ENCODE results near the gene GIMAP2. TPM values are rescaled to one million over a fixed set of nuclear protein-coding genes. Genes with fewer than 3 reads are reported as not detected.
"Not testable (repeated sequence)": the region's sequence is repeated elsewhere in the genome, so short reads cannot be mapped to it uniquely, and the experiment has no call there.

Gene GIMAP2
- polyA plus RNA-seq, 2 donors: 0.90 to 2.1 TPM

GRCh38 chr7:150660939-150661613 lies 24.4 kb upstream of the GIMAP2 start:
- 83 to 87% methylated on average over 4 of the region's 4 CpGs for WGBS, 2 donors
- H3K4me3 ChIP-seq (ENCODE audit: low read depth in 1 of 2, low read length in 2 of 2): no peak overlapping the region

GRCh38 chr7:150662821-150663220 lies 22.7 kb upstream of the GIMAP2 start:
- not testable (repeated sequence) for H3K27me3 ChIP-seq (ENCODE audit: control insufficient read depth in 1 of 2, insufficient read depth in 2 of 2, low read length in 2 of 2); H3K27ac ChIP-seq (ENCODE audit: low read depth in 2 of 2, low read length in 1 of 2); H3K9me3 ChIP-seq (ENCODE audit: control insufficient read depth in 2 of 2, insufficient read depth in 1 of 2, low read depth in 1 of 2, low read length in 1 of 2); H3K4me1 ChIP-seq (ENCODE audit: control insufficient read depth in 2 of 2, insufficient read depth in 2 of 2, low read length in 1 of 2); H3K36me3 ChIP-seq (ENCODE audit: control insufficient read depth in 2 of 2, insufficient read depth in 2 of 2, low read length in 1 of 2); H3K4me3 ChIP-seq (ENCODE audit: low read depth in 1 of 2, low read length in 2 of 2)

More at GRCh38 chr7:150660939-150661613, 24.4 kb upstream of the GIMAP2 start:
- Histone ChIP-seq H3K36me3 (ENCODE audit: control insufficient read depth in 2 of 2, insufficient read depth in 2 of 2, low read length in 1 of 2) (no peaks in the 10 kb centered on the region), H3K9me3 (ENCODE audit: control insufficient read depth in 2 of 2, insufficient read depth in 1 of 2, low read depth in 1 of 2, low read length in 1 of 2) (peaks cover 0 to 3% of the 10 kb centered on the region in 2 donors), H3K27me3 (ENCODE audit: control insufficient read depth in 1 of 2, insufficient read depth in 2 of 2, low read length in 2 of 2) (no peaks in the 10 kb centered on the region), H3K4me1 (ENCODE audit: control insufficient read depth in 2 of 2, insufficient read depth in 2 of 2, low read length in 1 of 2) (no peaks in the 10 kb centered on the region), H3K27ac (ENCODE audit: low read depth in 2 of 2, low read length in 1 of 2) (no peak overlapping the region)

GRCh38 chr7:150663802-150664494 lies 21.6 kb upstream of the GIMAP2 start:
- Histone ChIP-seq H3K27me3 (ENCODE audit: control insufficient read depth in 1 of 2, insufficient read depth in 2 of 2, low read length in 2 of 2) (no peaks in the 10 kb centered on the region), H3K36me3 (ENCODE audit: control insufficient read depth in 2 of 2, insufficient read depth in 2 of 2, low read length in 1 of 2) (no peaks in the 10 kb centered on the region), H3K4me3 (ENCODE audit: low read depth in 1 of 2, low read length in 2 of 2) (no peak overlapping the region), H3K4me1 (ENCODE audit: control insufficient read depth in 2 of 2, insufficient read depth in 2 of 2, low read length in 1 of 2) (no peaks in the 10 kb centered on the region), H3K9me3 (ENCODE audit: control insufficient read depth in 2 of 2, insufficient read depth in 1 of 2, low read depth in 1 of 2, low read length in 1 of 2) (no peaks in the 10 kb centered on the region), H3K27ac (ENCODE audit: low read depth in 2 of 2, low read length in 1 of 2) (peak overlapping the region; percentile 24 to 55)
- WGBS, 2 donors: 71 to 77% methylated on average over 4 of the region's 4 CpGs

GRCh38 chr7:150665089-150665748 lies 20.3 kb upstream of the GIMAP2 start:
- no peaks in the 10 kb centered on the region for H3K27me3 ChIP-seq (ENCODE audit: control insufficient read depth in 1 of 2, insufficient read depth in 2 of 2, low read length in 2 of 2)
- peak overlapping the region; percentile 47 to 55 for H3K27ac ChIP-seq (ENCODE audit: low read depth in 2 of 2, low read length in 1 of 2)
- no peak overlapping the region for H3K4me3 ChIP-seq (ENCODE audit: low read depth in 1 of 2, low read length in 2 of 2)
- H3K36me3 ChIP-seq (ENCODE audit: control insufficient read depth in 2 of 2, insufficient read depth in 2 of 2, low read length in 1 of 2): no peaks in the 10 kb centered on the region
- no peaks in the 10 kb centered on the region for H3K4me1 ChIP-seq (ENCODE audit: control insufficient read depth in 2 of 2, insufficient read depth in 2 of 2, low read length in 1 of 2)
- no peaks in the 10 kb centered on the region for H3K9me3 ChIP-seq (ENCODE audit: control insufficient read depth in 2 of 2, insufficient read depth in 1 of 2, low read depth in 1 of 2, low read length in 1 of 2)
- WGBS, 2 donors: 78 to 83% methylated on average over 9 of the region's 9 CpGs

- 79 to 91% methylated on average over 2 of the region's 2 CpGs for WGBS, 2 donors
- Histone ChIP-seq H3K36me3 (ENCODE audit: control insufficient read depth in 2 of 2, insufficient read depth in 2 of 2, low read length in 1 of 2) (no peaks in the 10 kb centered on the region), H3K27me3 (ENCODE audit: control insufficient read depth in 1 of 2, insufficient read depth in 2 of 2, low read length in 2 of 2) (no peaks in the 10 kb centered on the region), H3K9me3 (ENCODE audit: control insufficient read depth in 2 of 2, insufficient read depth in 1 of 2, low read depth in 1 of 2, low read length in 1 of 2) (no peaks in the 10 kb centered on the region), H3K4me1 (ENCODE audit: control insufficient read depth in 2 of 2, insufficient read depth in 2 of 2, low read length in 1 of 2) (no peaks in the 10 kb centered on the region), H3K4me3 (ENCODE audit: low read depth in 1 of 2, low read length in 2 of 2) (no peak overlapping the region), H3K27ac (ENCODE audit: low read depth in 2 of 2, low read length in 1 of 2) (no peak overlapping the region)
Observed at GRCh38 chr7:150665896-150666295, 19.6 kb upstream of the GIMAP2 start.

GRCh38 chr7:150666412-150666811 lies 19.1 kb upstream of the GIMAP2 start:
- H3K4me1 ChIP-seq (ENCODE audit: control insufficient read depth in 2 of 2, insufficient read depth in 2 of 2, low read length in 1 of 2): no peaks in the 10 kb centered on the region
- H3K27me3 ChIP-seq (ENCODE audit: control insufficient read depth in 1 of 2, insufficient read depth in 2 of 2, low read length in 2 of 2): no peaks in the 10 kb centered on the region
- H3K4me3 ChIP-seq (ENCODE audit: low read depth in 1 of 2, low read length in 2 of 2): no peak overlapping the region
- H3K27ac ChIP-seq (ENCODE audit: low read depth in 2 of 2, low read length in 1 of 2): no peak overlapping the region
- H3K9me3 ChIP-seq (ENCODE audit: control insufficient read depth in 2 of 2, insufficient read depth in 1 of 2, low read depth in 1 of 2, low read length in 1 of 2): no peaks in the 10 kb centered on the region
- no peaks in the 10 kb centered on the region for H3K36me3 ChIP-seq (ENCODE audit: control insufficient read depth in 2 of 2, insufficient read depth in 2 of 2, low read length in 1 of 2)

GRCh38 chr7:150668472-150668911 lies 17.0 kb upstream of the GIMAP2 start:
- Histone ChIP-seq H3K9me3 (ENCODE audit: control insufficient read depth in 2 of 2, insufficient read depth in 1 of 2, low read depth in 1 of 2, low read length in 1 of 2) (no peaks in the 10 kb centered on the region), H3K27ac (ENCODE audit: low read depth in 2 of 2, low read length in 1 of 2) (no peak overlapping the region), H3K4me1 (ENCODE audit: control insufficient read depth in 2 of 2, insufficient read depth in 2 of 2, low read length in 1 of 2) (no peaks in the 10 kb centered on the region), H3K27me3 (ENCODE audit: control insufficient read depth in 1 of 2, insufficient read depth in 2 of 2, low read length in 2 of 2) (no peaks in the 10 kb centered on the region), H3K4me3 (ENCODE audit: low read depth in 1 of 2, low read length in 2 of 2) (no peak overlapping the region), H3K36me3 (ENCODE audit: control insufficient read depth in 2 of 2, insufficient read depth in 2 of 2, low read length in 1 of 2) (no peaks in the 10 kb centered on the region)
- WGBS, 2 donors: 38 to 50% methylated on average over 1 of the region's 1 CpG

- Histone ChIP-seq H3K27ac (ENCODE audit: low read depth in 2 of 2, low read length in 1 of 2) (no peak overlapping the region), H3K4me1 (ENCODE audit: control insufficient read depth in 2 of 2, insufficient read depth in 2 of 2, low read length in 1 of 2) (no peaks in the 10 kb centered on the region), H3K27me3 (ENCODE audit: control insufficient read depth in 1 of 2, insufficient read depth in 2 of 2, low read length in 2 of 2) (no peaks in the 10 kb centered on the region), H3K36me3 (ENCODE audit: control insufficient read depth in 2 of 2, insufficient read depth in 2 of 2, low read length in 1 of 2) (no peaks in the 10 kb centered on the region), H3K9me3 (ENCODE audit: control insufficient read depth in 2 of 2, insufficient read depth in 1 of 2, low read depth in 1 of 2, low read length in 1 of 2) (no peaks in the 10 kb centered on the region), H3K4me3 (ENCODE audit: low read depth in 1 of 2, low read length in 2 of 2) (no peak overlapping the region)
Observed at GRCh38 chr7:150668977-150669376, 16.5 kb upstream of the GIMAP2 start.

GRCh38 chr7:150671798-150672585 lies 13.5 kb upstream of the GIMAP2 start:
- 90 to 92% methylated on average over 7 of the region's 7 CpGs for WGBS, 2 donors
- not testable (repeated sequence) for H3K36me3 ChIP-seq (ENCODE audit: control insufficient read depth in 2 of 2, insufficient read depth in 2 of 2, low read length in 1 of 2); H3K4me3 ChIP-seq (ENCODE audit: low read depth in 1 of 2, low read length in 2 of 2); H3K27ac ChIP-seq (ENCODE audit: low read depth in 2 of 2, low read length in 1 of 2); H3K4me1 ChIP-seq (ENCODE audit: control insufficient read depth in 2 of 2, insufficient read depth in 2 of 2, low read length in 1 of 2); H3K27me3 ChIP-seq (ENCODE audit: control insufficient read depth in 1 of 2, insufficient read depth in 2 of 2, low read length in 2 of 2); H3K9me3 ChIP-seq (ENCODE audit: control insufficient read depth in 2 of 2, insufficient read depth in 1 of 2, low read depth in 1 of 2, low read length in 1 of 2)
